ENCODE results near the gene BPIFA1. TPM values are rescaled to one million over a fixed set of nuclear protein-coding genes. Genes with fewer than 3 reads are reported as not detected.

The BPIFA1 gene
- total and polyA plus RNA-seq, 9 of the 15 experiments (the other 6 are each of a cell fraction or from before 2014, with no cell fraction given), result not detected

DNA sequence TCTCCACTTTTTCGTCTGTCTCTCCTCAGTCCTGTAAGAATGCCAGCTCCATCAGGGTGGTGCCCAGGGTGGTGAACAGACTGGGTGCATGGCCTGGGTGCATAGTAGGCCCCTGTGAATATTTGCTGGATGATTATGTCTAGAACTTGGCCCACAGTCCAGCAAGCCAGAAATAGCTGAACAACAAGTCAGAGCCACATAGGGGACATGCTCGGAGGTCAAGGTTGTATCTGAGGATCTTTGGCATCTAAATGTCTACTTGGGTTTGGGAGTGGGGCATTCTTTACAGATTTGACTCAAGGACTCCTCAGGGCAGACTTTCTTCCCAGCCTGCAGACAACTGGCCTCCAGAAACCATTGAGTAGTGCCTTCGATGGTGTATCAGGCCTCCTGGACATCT lies 36.8 kb upstream of the BPIFA1 start:
- WGBS (ENCODE audit: insufficient coverage, low coverage, missing lambda C conversion rate), result 0% methylated on average over 3 of the region's 3 CpGs
- no peak overlapping the region for H2AFZ ChIP-seq (ENCODE audit: low read depth, low read length)
- no peak for DNase-seq (ENCODE audit: extremely low read depth in 1 of 4, low spot score in 3 of 4)
- BruUV-seq (replicated peaks), result no TSS peak
- peaks cover 13 to 22% of the 10 kb centered on the region in 2 experiments for H3K27me3 ChIP-seq (ENCODE audit: control insufficient read depth in 2 of 2, insufficient read depth in 2 of 2, low read length in 2 of 2)
- H3K27ac ChIP-seq (ENCODE audit: extremely low read depth, low read depth, low read length), result no peak overlapping the region
- H3K9ac ChIP-seq (ENCODE audit: insufficient read depth in 1 of 2, low read depth in 2 of 2, low read length in 2 of 2), result no peak overlapping the region
- peaks cover 4% of the 10 kb centered on the region; the same call in 1 of the 2 replicates for H4K20me1 ChIP-seq (replicated peaks; ENCODE audit: control insufficient read depth, insufficient read depth, low read length)
- ATAC-seq, result no peak
- no peaks in the 10 kb centered on the region for H3K79me2 ChIP-seq (ENCODE audit: control insufficient read depth, insufficient read depth, low read length)
- H3K9me3 ChIP-seq (replicated peaks; ENCODE audit: control insufficient read depth, insufficient read depth, low read depth, low read length), result no peaks in the 10 kb centered on the region
- ChIA-PET POLR2A (interaction anchor here (0.7 kb wide), 1 partner anchor 217 kb away, joined by 3 read pairs; no protein-coding TSS in a partner anchor), CTCF (ENCODE audit: low intra/inter-chr PET ratio) (no interaction called here)
- in situ Hi-C loops (cut with MboI), result no loop called here
- no peak for FAIRE-seq
- no peak for TF ChIP-seq ELF2 (CRISPR knock-in tag; IDR thresholded peaks at IDR 0.05)
- TF ChIP-seq, protein P1, sequence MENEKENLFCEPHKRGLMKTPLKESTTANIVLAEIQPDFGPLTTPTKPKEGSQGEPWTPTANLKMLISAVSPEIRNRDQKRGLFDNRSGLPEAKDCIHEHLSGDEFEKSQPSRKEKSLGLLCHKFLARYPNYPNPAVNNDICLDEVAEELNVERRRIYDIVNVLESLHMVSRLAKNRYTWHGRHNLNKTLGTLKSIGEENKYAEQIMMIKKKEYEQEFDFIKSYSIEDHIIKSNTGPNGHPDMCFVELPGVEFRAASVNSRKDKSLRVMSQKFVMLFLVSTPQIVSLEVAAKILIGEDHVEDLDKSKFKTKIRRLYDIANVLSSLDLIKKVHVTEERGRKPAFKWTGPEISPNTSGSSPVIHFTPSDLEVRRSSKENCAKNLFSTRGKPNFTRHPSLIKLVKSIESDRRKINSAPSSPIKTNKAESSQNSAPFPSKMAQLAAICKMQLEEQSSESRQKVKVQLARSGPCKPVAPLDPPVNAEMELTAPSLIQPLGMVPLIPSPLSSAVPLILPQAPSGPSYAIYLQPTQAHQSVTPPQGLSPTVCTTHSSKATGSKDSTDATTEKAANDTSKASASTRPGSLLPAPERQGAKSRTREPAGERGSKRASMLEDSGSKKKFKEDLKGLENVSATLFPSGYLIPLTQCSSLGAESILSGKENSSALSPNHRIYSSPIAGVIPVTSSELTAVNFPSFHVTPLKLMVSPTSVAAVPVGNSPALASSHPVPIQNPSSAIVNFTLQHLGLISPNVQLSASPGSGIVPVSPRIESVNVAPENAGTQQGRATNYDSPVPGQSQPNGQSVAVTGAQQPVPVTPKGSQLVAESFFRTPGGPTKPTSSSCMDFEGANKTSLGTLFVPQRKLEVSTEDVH (IDR thresholded peaks at IDR 0.05; ENCODE audit: low read depth, partially characterized antibody), result no peak
- TF ChIP-seq SMARCA5 (IDR thresholded peaks at IDR 0.05), result no peak
- no peak for TF ChIP-seq RFX1 (IDR thresholded peaks at IDR 0.05)
- H3K36me3 ChIP-seq (ENCODE audit: control insufficient read depth, insufficient read depth, low read length), result no peaks in the 10 kb centered on the region
- H3K4me2 ChIP-seq (ENCODE audit: insufficient read depth, low read length), result no peak overlapping the region
- intact Hi-C loops (cut with micrococcal nuclease), result no loop called here
- no peak overlapping the region for H3K4me3 ChIP-seq
- H3K4me1 ChIP-seq (replicated peaks in 1 of 2; ENCODE audit: control insufficient read depth in 2 of 2, insufficient read depth in 2 of 2, low read length in 2 of 2), result no peaks in the 10 kb centered on the region
- no peaks in the 10 kb centered on the region for H3K9me1 ChIP-seq (ENCODE audit: control insufficient read depth, insufficient read depth, low read length)

Data from K562 (cell line).